ENCODE data around the gene MRPL28.
"Not testable (repeated sequence)": the region's sequence is repeated elsewhere in the genome, so short reads cannot be mapped to it uniquely, and the experiment has no call there.

The MRPL28 gene

GRCh38 chr16:337437-337836 is 32.9 kb downstream of the MRPL28 start:
- no peak for DNase-seq

- DNase-seq: no peak
Observed at GRCh38 chr16:336269-336668, 34.1 kb downstream of the MRPL28 start.

- DNase-seq: not testable (repeated sequence)
Observed at GRCh38 chr16:334861-335632, 35.3 kb downstream of the MRPL28 start.

- not testable (repeated sequence) for DNase-seq
Observed at GRCh38 chr16:334164-334832, 36.0 kb downstream of the MRPL28 start.

- DNase-seq: no peak
Observed at GRCh38 chr16:333406-334094, 36.8 kb downstream of the MRPL28 start.

GRCh38 chr16:331181-331814 is 39.0 kb downstream of the MRPL28 start:
- DNase-seq: not testable (repeated sequence)

GRCh38 chr16:330741-331140 is 39.6 kb downstream of the MRPL28 start:
- DNase-seq: no peak

- no peak for DNase-seq
Observed at GRCh38 chr16:325375-326145, 44.8 kb downstream of the MRPL28 start.

GRCh38 chr16:324451-325334 is 45.6 kb downstream of the MRPL28 start:
- no peak for DNase-seq

GRCh38 chr16:324201-324450 is 46.2 kb downstream of the MRPL28 start:
- no peak for DNase-seq

GRCh38 chr16:322476-323143 is 47.7 kb downstream of the MRPL28 start:
- no peak for DNase-seq

GRCh38 chr16:321532-321931 is 48.8 kb downstream of the MRPL28 start:
- DNase-seq: no peak

GRCh38 chr16:320206-320605 is 50.1 kb downstream of the MRPL28 start:
- DNase-seq: no peak

- DNase-seq: no peak
Observed at GRCh38 chr16:318628-319027, 51.7 kb downstream of the MRPL28 start.

- DNase-seq: no peak
Observed at GRCh38 chr16:317583-317982, 52.8 kb downstream of the MRPL28 start.

All from hippocampal formation (tissue), 2 donors.